Adipocyte (in vitro differentiated cells): ENCODE measurements around the gene RPS6KA2.
"Not testable (repeated sequence)": the region's sequence is repeated elsewhere in the genome, so short reads cannot be mapped to it uniquely, and the experiment has no call there.

Experiments
- DNase-seq: peaks from one replicate; pipeline ENCODE4 v3.0.0-alpha.2; 2015; ENCODE audit warnings: low read depth
- H3K27me3 ChIP-seq: replicated peaks from 2 replicates; pipeline ENCODE4 v1.7.0; 2013; ENCODE audit warnings: mild to moderate bottlenecking, low read length, moderate library complexity; ENCODE audit not compliant: control insufficient read depth, insufficient read depth
- H3K36me3 ChIP-seq: 2 replicates; pipeline ENCODE4 v1.7.0; 2013; ENCODE audit warnings: low read length, mild to moderate bottlenecking, moderate library complexity; ENCODE audit not compliant: control insufficient read depth, insufficient read depth, severe bottlenecking
- H3K4me1 ChIP-seq: 2 replicates; pipeline ENCODE4 v1.7.0; 2013; ENCODE audit warnings: mild to moderate bottlenecking, low read length, moderate library complexity; ENCODE audit not compliant: control insufficient read depth, insufficient read depth
- H3K4me3 ChIP-seq: 2 replicates; pipeline ENCODE4 v1.7.0; 2013; ENCODE audit warnings: mild to moderate bottlenecking, low read length, moderate library complexity
- H3K9ac ChIP-seq: 2 replicates; pipeline ENCODE4 v1.7.0; 2013; ENCODE audit warnings: mild to moderate bottlenecking, low read length, moderate library complexity
- H3K9me3 ChIP-seq: 2 replicates; pipeline ENCODE4 v1.7.0; 2013; ENCODE audit warnings: mild to moderate bottlenecking, low read length, moderate library complexity; ENCODE audit not compliant: control insufficient read depth

Gene RPS6KA2

DNA sequence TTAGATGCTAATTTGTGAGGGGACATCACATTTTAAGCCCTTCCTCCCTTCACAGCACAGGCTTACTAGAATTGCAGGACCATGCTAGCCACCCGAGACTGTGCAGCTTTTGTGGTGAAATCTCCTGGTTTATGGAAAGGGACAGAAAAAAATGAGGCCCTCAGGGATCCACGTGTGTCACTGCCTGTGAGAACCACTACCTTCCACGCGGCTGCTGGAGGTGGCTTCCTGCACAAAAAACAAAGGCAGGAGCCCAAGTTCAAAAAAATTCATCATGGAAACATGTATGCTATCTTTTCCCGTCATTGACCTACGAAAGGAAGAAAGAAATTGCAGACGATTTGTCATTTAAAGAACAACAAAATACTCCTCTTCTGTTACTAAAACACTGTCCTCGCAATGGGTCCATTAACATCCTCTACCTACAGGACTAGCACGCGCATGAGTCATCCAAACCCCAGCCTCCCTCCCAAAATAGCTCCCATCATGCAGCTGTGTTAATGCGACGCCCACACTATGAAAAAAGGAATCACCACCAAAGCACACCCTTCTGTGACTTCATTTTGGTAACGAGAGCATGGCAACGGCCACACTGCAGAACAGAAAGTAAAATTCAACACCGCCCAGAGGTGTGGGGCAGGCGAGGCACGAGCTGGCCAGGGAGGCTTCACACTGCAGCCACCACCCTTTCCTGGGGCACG lies 86.3 kb downstream of the RPS6KA2 start:
- Histone ChIP-seq H3K4me3 (no peak overlapping the region), H3K27me3 (no peaks in the 10 kb centered on the region), H3K9me3 (no peaks in the 10 kb centered on the region), H3K36me3 (peaks cover 32% of the 10 kb centered on the region), H3K9ac (no peak overlapping the region), H3K4me1 (no peaks in the 10 kb centered on the region)
- DNase-seq: no peak

DNA sequence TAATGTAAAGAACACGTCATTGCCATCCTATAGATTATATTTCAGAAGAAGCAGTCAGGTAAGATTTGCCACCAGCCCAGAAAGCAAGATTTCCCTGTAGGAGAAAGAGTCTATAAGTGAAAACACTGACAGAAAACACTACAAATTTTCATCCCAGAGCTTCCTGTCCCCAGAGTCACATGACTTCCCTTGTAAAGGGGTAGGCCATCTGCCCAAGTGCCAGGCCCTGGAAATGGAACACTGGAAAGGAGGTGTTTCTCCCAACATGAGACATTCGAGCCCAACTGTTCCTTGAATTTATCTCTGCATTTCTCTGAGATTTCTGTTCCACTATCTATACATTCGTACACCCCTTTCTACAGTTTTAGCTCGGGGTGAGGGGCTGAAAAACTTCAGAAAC lies 87.5 kb downstream of the RPS6KA2 start:
- no peaks in the 10 kb centered on the region for H3K27me3 ChIP-seq
- H3K4me1 ChIP-seq: no peaks in the 10 kb centered on the region
- H3K9me3 ChIP-seq: no peaks in the 10 kb centered on the region
- H3K9ac ChIP-seq: no peak overlapping the region
- peaks cover 42% of the 10 kb centered on the region for H3K36me3 ChIP-seq
- no peak for DNase-seq
- H3K4me3 ChIP-seq: no peak overlapping the region

DNA sequence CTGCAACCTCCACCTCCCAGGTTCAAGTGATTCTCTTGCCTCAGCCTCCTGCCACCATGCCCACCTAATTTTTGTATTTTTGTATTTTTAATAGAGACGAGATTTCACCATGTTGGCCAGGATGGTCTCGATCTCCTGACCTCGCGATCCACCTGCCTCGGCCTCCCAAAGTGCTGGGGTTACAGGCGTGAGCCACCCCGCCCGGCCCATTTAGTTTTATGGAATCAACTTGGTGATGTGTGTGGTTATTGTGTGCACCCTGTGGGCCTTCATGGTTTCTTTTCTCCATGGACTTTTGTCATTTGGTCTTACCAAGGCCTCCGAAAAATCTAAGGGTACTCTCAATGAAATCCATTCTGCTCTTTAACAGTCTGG lies 88.1 kb downstream of the RPS6KA2 start:
- not testable (repeated sequence) for DNase-seq, H3K27me3 ChIP-seq, H3K9ac ChIP-seq, H3K4me3 ChIP-seq, H3K4me1 ChIP-seq, H3K9me3 ChIP-seq
- peaks cover 42% of the 10 kb centered on the region for H3K36me3 ChIP-seq

DNA sequence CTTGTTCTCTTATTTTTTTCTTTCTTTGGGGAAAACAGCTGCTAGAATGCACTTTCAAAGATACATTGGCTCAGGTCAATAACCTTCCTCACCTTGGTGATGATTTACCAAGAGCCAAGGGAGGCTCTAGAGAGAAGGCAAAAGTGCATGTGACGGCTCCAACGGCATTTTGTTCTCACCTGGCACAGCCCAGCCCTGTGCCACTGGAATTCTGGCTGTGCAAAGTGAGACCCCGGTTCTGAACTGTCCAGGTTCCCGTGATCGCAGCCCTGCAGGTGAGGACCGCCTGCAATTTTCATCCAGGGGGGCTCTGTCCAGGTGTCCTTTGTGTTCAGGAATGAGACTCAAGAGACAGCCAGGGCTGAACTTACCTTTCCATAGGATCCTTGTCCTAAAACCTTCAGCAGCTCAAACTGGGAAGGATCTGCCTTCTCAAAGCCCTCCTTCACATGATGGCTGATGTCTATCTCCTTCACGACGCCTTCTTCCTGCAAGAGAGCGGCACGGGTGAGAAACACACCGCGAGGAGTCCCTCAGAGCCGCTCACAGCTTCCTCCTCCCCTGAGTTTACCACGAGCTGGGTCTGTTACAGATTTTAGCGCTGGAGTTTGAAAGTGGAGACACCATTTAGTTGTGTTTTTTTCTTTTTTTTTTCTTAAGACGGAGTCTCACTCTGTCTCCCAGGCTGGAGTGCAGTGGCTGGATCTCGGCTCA lies 88.6 kb downstream of the RPS6KA2 start:
- Histone ChIP-seq H3K4me1 (no peaks in the 10 kb centered on the region), H3K9me3 (no peaks in the 10 kb centered on the region), H3K36me3 (peaks cover 45% of the 10 kb centered on the region), H3K4me3 (no peak overlapping the region), H3K27me3 (no peaks in the 10 kb centered on the region), H3K9ac (no peak overlapping the region)
- DNase-seq: no peak

DNA sequence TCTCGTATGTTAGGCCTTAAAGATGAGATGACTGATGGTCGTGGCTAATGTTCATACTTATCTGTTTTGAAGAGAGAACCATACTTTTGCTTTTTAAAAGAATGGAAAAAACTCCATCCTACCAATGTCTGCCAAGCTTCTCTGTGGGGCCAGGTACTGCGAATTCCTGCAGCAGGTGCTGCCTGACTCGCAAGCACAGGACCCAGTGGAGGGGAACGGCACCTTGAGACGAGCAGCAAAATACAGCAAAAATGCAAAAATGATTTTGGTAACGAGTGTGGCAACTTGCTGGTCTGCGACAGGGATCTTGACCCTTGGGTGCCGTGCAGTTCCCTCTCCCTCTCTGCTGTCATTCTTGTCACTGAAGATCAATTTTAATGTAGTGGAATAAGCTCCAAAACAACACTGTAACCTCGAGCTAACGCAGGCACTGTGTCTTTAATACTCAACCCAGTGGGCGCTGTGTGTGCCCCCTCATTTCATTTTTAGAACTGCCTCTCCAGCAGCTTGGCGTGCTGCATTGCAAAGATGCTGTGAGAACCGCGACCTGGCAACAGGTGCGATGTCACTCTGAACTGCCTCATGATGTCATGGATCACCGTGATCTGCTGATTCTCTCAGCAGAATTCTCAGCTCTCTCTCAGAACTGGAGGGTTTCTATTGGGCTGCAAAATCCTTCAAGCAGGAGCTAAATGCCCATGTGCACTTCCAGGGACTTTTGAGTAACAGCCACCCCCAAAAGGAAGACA lies 92.2 kb downstream of the RPS6KA2 start:
- no peaks in the 10 kb centered on the region for H3K9me3 ChIP-seq
- H3K4me3 ChIP-seq: no peak overlapping the region
- H3K27me3 ChIP-seq: no peaks in the 10 kb centered on the region
- no peak overlapping the region for H3K9ac ChIP-seq
- H3K4me1 ChIP-seq: no peaks in the 10 kb centered on the region
- no peak for DNase-seq
- peaks cover 74% of the 10 kb centered on the region for H3K36me3 ChIP-seq

- no peaks in the 10 kb centered on the region for H3K4me1 ChIP-seq
- no peaks in the 10 kb centered on the region for H3K27me3 ChIP-seq
- H3K36me3 ChIP-seq: peaks cover 81% of the 10 kb centered on the region
- no peaks in the 10 kb centered on the region for H3K9me3 ChIP-seq
- DNase-seq: no peak
- no peak overlapping the region for H3K9ac ChIP-seq
- no peak overlapping the region for H3K4me3 ChIP-seq
These were observed 93.7 kb downstream of the RPS6KA2 start for GRCh38 chr6:166533205-166533824.

GRCh38 chr6:166532302-166532701 lies 94.7 kb downstream of the RPS6KA2 start:
- Histone ChIP-seq H3K36me3 (peaks cover 77% of the 10 kb centered on the region), H3K27me3 (no peaks in the 10 kb centered on the region), H3K4me3 (no peak overlapping the region), H3K9me3 (no peaks in the 10 kb centered on the region), H3K9ac (no peak overlapping the region), H3K4me1 (no peaks in the 10 kb centered on the region)
- DNase-seq: no peak

- no peaks in the 10 kb centered on the region for H3K4me1 ChIP-seq
- DNase-seq: no peak
- no peak overlapping the region for H3K9ac ChIP-seq
- H3K9me3 ChIP-seq: no peaks in the 10 kb centered on the region
- H3K27me3 ChIP-seq: no peaks in the 10 kb centered on the region
- peaks cover 68% of the 10 kb centered on the region for H3K36me3 ChIP-seq
- H3K4me3 ChIP-seq: no peak overlapping the region
These were observed 96.6 kb downstream of the RPS6KA2 start for GRCh38 chr6:166530211-166531095.

DNA sequence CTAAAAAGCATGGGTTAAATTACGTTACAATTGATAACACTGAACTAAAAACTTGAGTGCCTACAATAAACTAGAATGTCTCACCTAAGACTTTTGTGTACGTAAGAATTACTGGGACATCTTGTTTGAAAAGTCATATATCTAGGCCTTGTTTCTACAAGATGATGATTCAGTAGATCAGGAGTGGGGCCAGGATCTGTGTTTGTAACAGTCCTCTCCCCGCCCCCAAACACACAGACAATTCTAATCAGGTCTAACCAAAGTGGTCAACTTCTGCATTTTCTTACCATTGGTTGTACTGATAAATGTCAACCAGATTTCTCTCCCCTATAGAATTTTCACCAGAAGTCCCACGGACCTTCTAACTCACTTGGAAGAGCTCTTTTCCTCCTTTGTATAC lies 97.5 kb downstream of the RPS6KA2 start:
- H3K9me3 ChIP-seq: no peaks in the 10 kb centered on the region
- no peak overlapping the region for H3K4me3 ChIP-seq

DNA sequence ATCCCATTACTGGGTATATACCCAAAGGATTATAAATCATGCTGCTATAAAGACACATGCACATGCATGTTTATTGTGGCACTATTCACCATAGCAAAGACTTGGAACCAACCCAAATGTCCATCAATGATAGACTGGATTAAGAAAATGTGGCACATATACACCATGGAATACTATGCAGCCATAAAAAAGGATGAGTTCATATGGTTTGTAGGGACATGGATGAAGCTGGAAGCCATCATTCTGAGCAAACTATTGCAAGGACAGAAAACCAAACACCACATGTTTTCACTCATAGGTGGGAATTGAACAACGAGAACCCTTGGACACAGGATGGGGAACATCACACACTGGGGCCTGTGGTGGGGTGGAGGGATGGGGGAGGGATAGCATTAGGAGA lies 98.0 kb downstream of the RPS6KA2 start:
- not testable (repeated sequence) for H3K27me3 ChIP-seq, H3K9ac ChIP-seq, H3K4me3 ChIP-seq, DNase-seq, H3K9me3 ChIP-seq, H3K4me1 ChIP-seq
- H3K36me3 ChIP-seq: peaks cover 66% of the 10 kb centered on the region

More for the DNA sequence above, 97.5 kb downstream of the RPS6KA2 start:
- H3K9ac ChIP-seq: no peak overlapping the region
- H3K27me3 ChIP-seq: no peaks in the 10 kb centered on the region
- peaks cover 68% of the 10 kb centered on the region for H3K36me3 ChIP-seq
- no peaks in the 10 kb centered on the region for H3K4me1 ChIP-seq
- DNase-seq: no peak
